ENCODE results near the gene HOXB5.

HOXB5 gene

DNA sequence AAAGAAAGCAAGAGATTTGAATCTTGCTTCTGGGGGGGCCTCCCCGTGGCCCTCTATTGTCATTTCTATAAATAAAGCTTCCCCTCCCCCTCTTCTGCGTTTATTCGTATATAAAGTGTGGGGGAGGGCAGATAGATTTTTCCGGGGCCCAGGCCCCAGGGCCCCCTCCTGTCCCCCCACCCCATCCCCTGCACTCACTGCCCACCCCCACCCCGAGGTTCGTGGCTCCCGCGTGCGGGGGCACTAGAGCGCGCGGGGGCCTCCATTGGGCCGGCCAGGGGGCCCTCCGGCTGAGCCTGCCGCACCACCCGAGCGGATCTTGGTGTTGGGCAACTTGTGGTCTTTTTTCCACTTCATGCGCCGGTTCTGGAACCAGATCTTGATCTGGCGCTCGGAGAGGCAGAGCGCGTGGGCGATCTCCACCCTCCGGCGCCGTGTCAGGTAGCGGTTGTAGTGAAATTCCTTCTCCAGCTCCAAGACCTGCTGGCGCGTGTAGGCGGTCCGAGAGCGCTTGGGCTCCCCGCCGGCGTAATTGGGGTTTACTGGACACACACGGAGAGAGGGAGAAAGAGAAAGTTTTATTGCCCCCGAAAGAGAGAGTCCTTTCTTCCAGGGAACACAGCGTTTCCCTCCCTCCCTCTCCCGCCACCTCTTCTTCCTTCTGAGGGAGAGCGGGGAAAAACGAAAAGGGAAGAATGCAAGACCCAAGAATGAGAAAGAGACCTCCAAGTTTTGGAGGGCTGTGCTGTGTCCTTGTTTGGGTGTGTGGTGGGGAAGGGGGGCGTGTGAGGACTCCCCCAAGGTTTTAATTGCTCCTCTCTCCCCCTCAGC is 16.9 kb downstream of the HOXB5 start:
- no peak overlapping the region for H3K4me3 ChIP-seq (ENCODE audit: low read depth, low read length)

- no peak overlapping the region for H3K4me3 ChIP-seq (ENCODE audit: low read depth, low read length)
Observed at GRCh38 chr17:48575673-48576478, 17.7 kb downstream of the HOXB5 start.

DNA sequence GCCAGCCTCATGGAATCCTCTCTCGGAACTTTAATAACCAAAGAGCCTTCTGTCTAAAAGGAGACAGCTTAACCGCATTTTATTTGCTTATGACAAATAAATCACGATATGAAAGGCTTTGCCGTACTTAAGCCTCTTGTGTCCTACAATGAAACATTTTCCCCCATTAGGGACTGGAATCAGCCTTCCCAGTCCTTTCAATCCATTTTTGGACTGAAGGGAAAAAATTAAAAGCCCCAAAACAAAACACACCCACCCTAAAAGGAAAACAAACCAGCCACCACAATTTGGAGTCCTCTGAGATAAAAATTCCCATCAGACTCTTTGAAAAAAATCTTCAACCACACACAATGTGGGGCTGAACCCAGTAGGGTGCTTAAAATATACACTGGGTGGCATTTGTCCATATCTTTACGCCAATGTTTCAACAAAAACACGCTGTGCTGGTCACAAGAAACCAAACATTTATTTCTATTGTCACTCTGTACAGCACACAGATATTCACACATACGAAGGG is 18.5 kb downstream of the HOXB5 start:
- no peak overlapping the region for H3K4me3 ChIP-seq (ENCODE audit: low read depth, low read length)

DNA sequence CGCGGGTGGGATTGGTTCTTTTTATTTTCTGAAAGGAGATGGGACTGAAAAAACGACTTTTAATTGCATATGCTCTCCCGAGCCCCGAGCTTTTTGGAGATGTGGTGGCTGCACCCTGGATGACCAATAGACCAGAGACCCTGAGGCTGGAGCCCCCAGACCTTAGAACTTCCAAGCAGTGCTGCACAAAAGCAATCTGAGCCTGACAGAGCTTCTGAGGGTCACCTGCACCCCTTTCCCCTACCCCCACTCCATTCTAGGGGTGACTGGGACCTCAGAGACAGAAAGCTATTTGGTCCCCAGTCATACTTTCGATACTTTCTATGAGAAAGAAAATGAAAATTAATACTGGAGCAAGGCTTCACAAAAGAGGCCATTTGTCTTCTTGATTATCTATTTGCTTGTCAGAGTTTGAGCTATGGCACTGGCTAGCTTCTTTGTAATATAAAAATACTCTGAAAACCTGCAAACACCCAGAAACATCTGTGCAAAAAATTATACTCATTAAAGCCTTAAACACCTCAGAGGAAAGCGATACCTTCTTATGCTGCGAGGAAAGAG is 19.0 kb downstream of the HOXB5 start:
- H3K4me3 ChIP-seq (ENCODE audit: low read depth, low read length) = no peak overlapping the region

- H3K4me3 ChIP-seq (ENCODE audit: low read depth, low read length) = no peak overlapping the region
Observed at GRCh38 chr17:48571826-48572417, 21.7 kb downstream of the HOXB5 start.

GRCh38 chr17:48571024-48571818 is 22.4 kb downstream of the HOXB5 start:
- no peak overlapping the region for H3K4me3 ChIP-seq (ENCODE audit: low read depth, low read length)

DNA sequence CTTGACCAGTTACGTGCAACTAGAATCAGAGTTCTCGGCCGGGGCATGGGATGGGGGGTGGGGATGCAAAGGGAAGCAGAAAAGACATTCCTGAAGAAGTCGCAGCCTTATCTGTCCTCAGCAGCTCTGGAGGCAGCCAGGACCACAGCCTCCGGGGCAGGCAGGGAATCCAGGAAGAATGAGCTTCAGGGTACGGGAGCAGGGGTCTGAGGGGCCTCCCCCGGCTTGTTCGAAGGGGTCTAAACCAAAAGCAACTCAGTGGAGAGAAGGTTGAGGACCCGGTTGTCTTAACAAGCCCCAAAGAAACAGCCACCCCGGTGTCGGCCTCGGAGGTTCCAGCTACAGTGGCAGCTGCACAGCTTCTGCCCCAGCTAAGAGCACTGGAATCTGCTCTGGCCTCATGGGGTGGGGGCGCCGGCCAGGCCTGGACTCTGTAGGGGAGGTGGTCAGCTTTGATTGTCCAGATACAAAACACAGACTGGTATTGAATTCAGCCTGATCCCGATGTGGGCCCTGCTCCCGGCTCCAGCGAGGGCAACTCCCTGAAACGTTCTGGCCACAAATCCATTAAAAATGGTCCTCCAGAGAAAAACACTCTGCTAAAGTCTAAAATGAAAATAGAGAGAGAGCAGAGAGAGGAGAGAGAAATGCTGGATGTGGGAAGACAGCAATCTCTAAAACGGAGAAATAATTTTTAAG is 23.1 kb downstream of the HOXB5 start:
- no peak overlapping the region for H3K4me3 ChIP-seq (ENCODE audit: low read depth, low read length)

DNA sequence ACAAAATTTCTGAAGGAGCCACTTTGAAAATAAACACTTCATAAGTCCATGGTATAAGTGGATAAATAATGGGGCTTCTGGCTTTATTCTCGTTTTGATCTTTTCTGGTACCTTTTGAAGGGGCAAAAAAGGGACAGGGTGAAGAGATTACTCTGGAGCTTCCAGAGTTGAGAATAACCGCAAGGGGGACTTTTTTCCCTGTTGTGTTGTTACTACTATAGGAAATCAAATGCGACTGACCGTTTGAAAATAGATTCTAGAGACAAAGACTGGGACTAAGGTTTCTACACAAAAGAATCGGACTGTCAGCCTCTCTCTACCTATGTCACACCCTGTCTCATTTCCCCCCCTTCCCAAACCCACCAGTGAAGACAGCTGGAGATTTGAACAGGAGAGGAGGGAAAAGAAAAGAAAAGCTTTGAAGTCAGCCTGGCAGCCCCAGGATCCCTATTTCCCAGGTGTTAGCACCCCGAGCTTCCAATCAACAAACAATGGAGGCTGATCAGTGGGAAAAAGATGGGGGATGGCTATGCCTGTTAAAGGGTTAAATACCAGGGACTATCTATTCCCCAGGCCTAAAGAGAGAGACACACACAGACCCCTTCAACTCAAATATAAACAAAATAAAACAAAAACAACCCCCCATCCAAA is 23.8 kb downstream of the HOXB5 start:
- H3K4me3 ChIP-seq (ENCODE audit: low read depth, low read length) = no peak overlapping the region

- H3K4me3 ChIP-seq (ENCODE audit: low read depth, low read length) = no peak overlapping the region
Observed at GRCh38 chr17:48569240-48569582, 24.4 kb downstream of the HOXB5 start.

- H3K4me3 ChIP-seq (ENCODE audit: low read depth, low read length) = no peak overlapping the region
Observed at GRCh38 chr17:48568499-48569239, 24.9 kb downstream of the HOXB5 start.

DNA sequence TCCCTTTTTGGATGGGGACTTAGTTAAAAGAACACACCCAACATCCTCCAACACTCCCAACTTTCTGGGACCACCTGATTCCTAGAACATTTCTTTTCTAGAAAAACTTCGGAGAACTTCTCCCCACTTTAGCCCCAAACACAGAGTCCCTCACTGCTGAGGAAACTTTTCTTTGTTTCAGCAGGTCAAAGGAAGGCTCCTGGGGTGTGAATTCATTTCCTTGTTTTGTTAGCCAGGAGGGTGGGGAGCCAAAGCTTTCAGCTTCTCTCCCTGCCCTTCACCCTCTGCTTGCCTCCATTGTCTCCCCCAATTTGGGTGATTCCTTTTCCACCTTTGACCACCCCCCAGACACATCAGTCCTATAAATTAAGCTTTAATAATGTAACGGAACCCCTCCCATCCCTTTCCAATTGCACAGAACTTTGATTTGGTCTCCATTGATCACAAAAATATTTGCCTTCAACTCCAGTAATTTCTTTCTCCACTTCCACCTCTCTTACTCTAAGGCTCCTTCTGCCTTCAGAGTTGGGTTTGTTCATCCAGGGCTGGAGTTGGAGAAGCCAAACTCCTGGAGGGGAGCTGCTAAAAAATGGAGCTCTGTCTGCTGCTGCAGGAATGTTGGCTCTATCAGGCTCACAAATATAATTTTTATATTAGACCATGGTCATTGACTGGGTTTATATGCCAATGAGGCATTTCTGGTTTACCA is 25.8 kb downstream of the HOXB5 start:
- H3K4me3 ChIP-seq (ENCODE audit: low read depth, low read length) = no peak overlapping the region

GRCh38 chr17:48567209-48567608 is 26.4 kb downstream of the HOXB5 start:
- H3K4me3 ChIP-seq (ENCODE audit: low read depth, low read length) = no peak overlapping the region

GRCh38 chr17:48566717-48567116 is 26.9 kb downstream of the HOXB5 start:
- no peak overlapping the region for H3K4me3 ChIP-seq (ENCODE audit: low read depth, low read length)

- no peak overlapping the region for H3K4me3 ChIP-seq (ENCODE audit: low read depth, low read length)
Observed at GRCh38 chr17:48565925-48566710, 27.5 kb downstream of the HOXB5 start.

GRCh38 chr17:48565022-48565554 is 28.5 kb downstream of the HOXB5 start:
- no peak overlapping the region for H3K4me3 ChIP-seq (ENCODE audit: low read depth, low read length)

GRCh38 chr17:48564188-48565021 is 29.2 kb downstream of the HOXB5 start:
- H3K4me3 ChIP-seq (ENCODE audit: low read depth, low read length) = no peak overlapping the region
